Activated B cell treated with CpG ODN at 0.5 μM for 24 hours (primary cell): ENCODE results near the gene CRYL1. TPM values are rescaled to one million over a fixed set of nuclear protein-coding genes. Genes with fewer than 3 reads are reported as not detected.

Experiments
- ATAC-seq: fragments of 200-7000 bp; cut with Tn5 transposase; one replicate; pipeline ENCODE4 v1.10.0; 2021; ENCODE audit warnings: low read depth, mild to moderate bottlenecking, moderate library complexity
- CTCF ChIA-PET: fragments of 350-600 bp; sonication (Branson Sonifier 250); formaldehyde crosslinking; loops from one replicate; lab custom pipeline; 2021; ENCODE audit warnings: antibody characterized with exemption; lab: Charles Lee
- POLR2A ChIA-PET: fragments of 350-600 bp; sonication (Branson Sonifier 250); formaldehyde crosslinking; loops from one replicate; lab custom pipeline; 2021; ENCODE audit warnings: antibody characterized with exemption; lab: Charles Lee
- DNase-seq: peaks from one replicate; pipeline ENCODE4 v3.0.0; 2022
- H3K27ac Mint-ChIP-seq: one replicate; pipeline ENCODE4 v1.8.0; 2020; ENCODE audit warnings: mixed read lengths
- H3K27me3 Mint-ChIP-seq: one replicate; pipeline ENCODE4 v1.8.0; 2021; ENCODE audit warnings: mixed read lengths
- H3K36me3 Mint-ChIP-seq: one replicate; pipeline ENCODE4 v1.8.0; 2021; ENCODE audit warnings: low read depth, mixed read lengths
- H3K4me1 Mint-ChIP-seq: one replicate; pipeline ENCODE4 v1.8.0; 2021; ENCODE audit warnings: mixed read lengths
- H3K4me3 Mint-ChIP-seq: one replicate; pipeline ENCODE4 v1.8.0; 2020; ENCODE audit warnings: mild to moderate bottlenecking, mixed read lengths
- H3K9me3 Mint-ChIP-seq: one replicate; pipeline ENCODE4 v1.8.0; 2020; ENCODE audit warnings: mixed read lengths
- intact Hi-C: fragments of 100-400 bp; cut with micrococcal nuclease; formaldehyde crosslinking; loops from one replicate; pipeline ENCODE4 v1.15.1; 2024
- total RNA-seq: library from RNA; stranded (reverse); gene quantifications from 2 replicates; pipeline ENCODE4 v1.2.3, GENCODE V29; 2022
- TF ChIP-seq, protein P1 (sequence below): fragments of 200-600 bp; IDR thresholded peaks from one replicate; pipeline ENCODE4 v1.8.0; 2022; ENCODE audit warnings: antibody characterized with exemption, mild to moderate bottlenecking

CRYL1 gene
- total RNA-seq, 1 donor from 2014 or later: 9.6 TPM

DNA sequence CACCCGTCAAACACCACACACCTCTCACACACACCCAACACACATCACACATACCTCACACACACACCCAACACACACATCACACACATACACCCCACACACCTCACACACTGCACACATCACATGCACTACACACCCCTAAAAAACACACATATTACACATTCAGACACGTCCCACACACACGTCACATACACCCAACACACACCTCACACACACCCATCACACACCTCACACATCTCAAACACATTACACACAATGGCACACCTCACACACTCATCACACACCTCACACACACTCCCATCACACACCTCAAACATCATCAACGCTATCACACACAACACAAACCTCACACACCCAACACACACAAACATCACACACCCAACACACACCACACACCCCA is 133.1 kb downstream of the CRYL1 start:
- intact Hi-C loops: no loop called here
- ATAC-seq (no peak), DNase-seq (no peak)
- CTCF ChIA-PET: no interaction called here
- POLR2A ChIA-PET: no interaction called here
- Mint-ChIP-seq H3K4me1 (no peaks in the 10 kb centered on the region), H3K9me3 (peaks cover 2% of the 10 kb centered on the region), H3K36me3 (no peaks in the 10 kb centered on the region), H3K27ac (no peak overlapping the region), H3K4me3 (no peak overlapping the region), H3K27me3 (no peaks in the 10 kb centered on the region)
- TF ChIP-seq, protein P1, sequence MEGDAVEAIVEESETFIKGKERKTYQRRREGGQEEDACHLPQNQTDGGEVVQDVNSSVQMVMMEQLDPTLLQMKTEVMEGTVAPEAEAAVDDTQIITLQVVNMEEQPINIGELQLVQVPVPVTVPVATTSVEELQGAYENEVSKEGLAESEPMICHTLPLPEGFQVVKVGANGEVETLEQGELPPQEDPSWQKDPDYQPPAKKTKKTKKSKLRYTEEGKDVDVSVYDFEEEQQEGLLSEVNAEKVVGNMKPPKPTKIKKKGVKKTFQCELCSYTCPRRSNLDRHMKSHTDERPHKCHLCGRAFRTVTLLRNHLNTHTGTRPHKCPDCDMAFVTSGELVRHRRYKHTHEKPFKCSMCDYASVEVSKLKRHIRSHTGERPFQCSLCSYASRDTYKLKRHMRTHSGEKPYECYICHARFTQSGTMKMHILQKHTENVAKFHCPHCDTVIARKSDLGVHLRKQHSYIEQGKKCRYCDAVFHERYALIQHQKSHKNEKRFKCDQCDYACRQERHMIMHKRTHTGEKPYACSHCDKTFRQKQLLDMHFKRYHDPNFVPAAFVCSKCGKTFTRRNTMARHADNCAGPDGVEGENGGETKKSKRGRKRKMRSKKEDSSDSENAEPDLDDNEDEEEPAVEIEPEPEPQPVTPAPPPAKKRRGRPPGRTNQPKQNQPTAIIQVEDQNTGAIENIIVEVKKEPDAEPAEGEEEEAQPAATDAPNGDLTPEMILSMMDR: no peak

DNA sequence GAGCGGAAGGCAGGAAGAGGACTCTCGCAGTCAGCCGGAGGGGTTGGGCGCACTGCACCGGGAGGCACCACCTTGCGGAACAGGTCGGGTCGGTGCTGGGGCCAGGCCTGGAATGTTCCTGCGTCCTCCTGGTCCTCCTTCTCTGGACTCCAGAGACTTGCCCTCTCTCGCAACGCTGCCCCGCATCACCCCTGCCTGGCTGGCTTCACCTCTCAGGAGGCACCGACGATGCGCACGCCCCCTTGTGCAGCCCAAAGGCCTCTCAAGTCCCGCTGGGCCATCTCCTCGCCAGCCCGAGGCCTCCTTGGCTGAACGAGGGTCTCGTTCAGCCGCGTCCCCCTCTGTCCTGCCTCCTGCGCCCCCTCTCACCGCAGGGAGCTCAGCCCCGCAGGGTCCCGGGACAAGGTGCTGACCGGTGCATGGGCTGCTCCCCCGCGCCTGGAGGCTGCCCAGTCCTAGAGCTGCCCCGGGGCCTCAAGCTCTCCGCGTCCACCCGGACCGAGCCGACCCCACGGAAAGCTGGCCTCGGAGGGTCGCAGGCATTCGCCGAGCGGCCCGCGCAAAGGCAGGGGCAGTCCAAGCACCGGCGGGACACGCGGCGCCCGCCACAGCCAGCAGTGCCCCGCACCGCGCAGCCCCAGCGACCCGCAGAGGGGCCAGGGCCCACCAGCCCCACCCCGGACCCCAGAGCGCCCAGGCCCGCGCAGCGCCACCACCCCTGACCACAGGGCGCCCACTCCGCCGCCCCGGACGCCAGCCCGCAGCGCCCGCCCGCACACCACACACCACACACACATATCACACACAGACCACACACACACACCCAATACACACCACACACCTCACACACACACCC is 133.8 kb downstream of the CRYL1 start:
- Mint-ChIP-seq H3K4me3 (no peak overlapping the region), H3K36me3 (no peaks in the 10 kb centered on the region), H3K4me1 (no peaks in the 10 kb centered on the region), H3K27me3 (no peaks in the 10 kb centered on the region), H3K27ac (no peak overlapping the region), H3K9me3 (peaks cover 2% of the 10 kb centered on the region)
- no peak for ATAC-seq
- ChIA-PET CTCF (no interaction called here), POLR2A (no interaction called here)
- TF ChIP-seq, protein P1: no peak
- DNase-seq: no peak
- intact Hi-C loops: no loop called here

DNA sequence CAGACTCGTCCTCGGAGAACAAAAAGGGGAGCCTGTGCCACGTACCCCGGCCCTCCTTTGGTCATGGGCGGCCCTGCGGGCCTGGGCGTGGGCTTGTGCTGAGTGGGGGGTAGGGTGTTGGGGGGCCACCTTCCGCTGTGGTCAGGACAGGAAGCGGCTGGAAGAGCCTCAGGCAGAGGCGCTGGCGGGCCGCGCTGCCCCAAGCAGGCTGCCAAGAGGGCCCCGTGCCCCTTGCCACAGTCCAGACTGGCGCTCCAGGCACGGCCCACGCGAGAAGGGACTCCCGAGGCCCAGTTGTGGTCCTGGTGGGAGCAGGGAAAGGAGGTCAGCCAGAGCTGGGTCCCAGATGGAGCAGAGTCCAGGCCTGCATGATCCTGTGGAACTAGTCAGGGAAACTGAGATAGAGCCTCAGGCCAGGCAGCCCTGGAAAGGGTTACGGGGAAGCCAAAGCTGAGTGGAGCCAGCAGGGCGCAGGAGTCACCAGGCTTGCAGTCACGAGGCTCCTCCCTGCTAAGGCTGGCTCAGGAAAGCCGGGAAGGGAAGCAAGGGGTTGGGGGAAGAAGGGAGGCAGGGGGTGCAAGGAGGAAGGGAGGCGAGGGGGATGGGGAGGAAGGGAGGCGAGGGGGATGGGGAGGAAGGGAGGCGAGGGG is 135.0 kb downstream of the CRYL1 start:
- POLR2A ChIA-PET: no interaction called here
- no peak for ATAC-seq

DNA sequence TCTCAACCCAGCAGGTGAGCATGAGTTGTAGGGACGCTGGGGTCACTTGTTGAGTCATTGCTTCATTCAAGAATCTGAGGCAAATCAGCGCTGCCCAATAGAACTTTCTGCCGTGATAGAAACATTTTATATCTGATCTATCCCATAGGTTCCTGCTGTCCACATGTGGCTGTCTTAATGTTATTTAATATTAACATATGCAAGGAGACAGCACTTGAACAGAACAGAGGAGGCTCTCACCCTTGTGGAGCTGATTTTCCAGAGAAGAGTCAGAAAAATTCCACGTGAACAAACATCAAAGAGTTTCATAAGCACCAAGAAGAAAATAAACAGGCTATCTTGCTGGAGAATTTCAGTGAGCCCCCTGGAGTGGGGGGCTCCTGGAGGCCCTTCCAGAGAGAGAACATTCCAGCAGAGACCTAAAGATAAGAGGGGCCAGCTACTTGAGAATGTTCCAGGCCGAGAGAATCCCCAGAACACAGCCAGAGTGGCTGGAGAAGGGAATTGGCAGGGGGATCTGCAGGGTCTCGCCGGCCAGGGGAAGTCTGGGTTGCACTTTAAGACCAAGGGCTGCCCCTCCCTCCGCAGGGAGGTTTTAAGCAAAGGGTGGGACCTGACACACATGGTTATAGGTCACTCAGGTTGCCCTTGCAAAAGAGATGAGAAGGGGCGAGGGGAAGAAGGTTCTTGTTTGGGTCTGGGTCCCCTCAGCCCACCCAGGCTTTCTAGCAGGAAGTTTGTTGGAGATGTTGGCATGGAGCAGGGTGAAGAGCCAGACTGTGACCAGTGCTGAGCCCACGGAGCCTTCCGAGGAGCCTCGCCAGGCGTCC is 135.7 kb downstream of the CRYL1 start:
- H3K27ac Mint-ChIP-seq: no peak overlapping the region
- POLR2A ChIA-PET: no interaction called here
- no peaks in the 10 kb centered on the region for H3K36me3 Mint-ChIP-seq
- TF ChIP-seq, protein P1: no peak
- no peaks in the 10 kb centered on the region for H3K4me1 Mint-ChIP-seq
- intact Hi-C loops: no loop called here
- CTCF ChIA-PET: no interaction called here
- H3K9me3 Mint-ChIP-seq: peaks cover 2% of the 10 kb centered on the region
- no peak for ATAC-seq
- H3K27me3 Mint-ChIP-seq: no peaks in the 10 kb centered on the region
- H3K4me3 Mint-ChIP-seq: no peak overlapping the region
- no peak for DNase-seq

More for the DNA sequence above, 135.0 kb downstream of the CRYL1 start:
- H3K4me1 Mint-ChIP-seq: no peaks in the 10 kb centered on the region
- intact Hi-C loops: no loop called here
- H3K36me3 Mint-ChIP-seq: no peaks in the 10 kb centered on the region
- DNase-seq: no peak
- CTCF ChIA-PET: no interaction called here
- no peak overlapping the region for H3K4me3 Mint-ChIP-seq
- no peak overlapping the region for H3K27ac Mint-ChIP-seq
- no peaks in the 10 kb centered on the region for H3K27me3 Mint-ChIP-seq
- TF ChIP-seq, protein P1: no peak
- H3K9me3 Mint-ChIP-seq: peaks cover 2% of the 10 kb centered on the region

DNA sequence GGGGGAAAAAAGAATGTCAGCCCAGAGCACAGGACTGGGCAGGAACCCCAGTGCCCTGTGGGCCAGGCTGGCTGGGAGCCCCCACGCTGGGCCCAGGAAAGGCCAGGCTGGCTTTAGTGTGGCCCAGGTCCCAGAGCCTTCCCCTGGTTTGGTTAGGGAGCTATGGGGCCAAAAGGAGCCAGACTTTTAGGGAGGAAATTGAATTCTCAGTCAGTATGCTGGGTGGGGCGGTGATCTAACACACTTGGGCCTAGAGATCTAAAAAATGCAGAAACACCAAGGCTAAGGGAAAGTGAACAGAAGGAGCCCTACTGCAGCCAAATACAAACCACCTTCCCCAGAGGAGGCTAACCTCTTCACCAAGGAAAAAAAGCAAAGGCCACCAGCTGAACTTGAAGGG is 137.5 kb downstream of the CRYL1 start:
- intact Hi-C loops: no loop called here
- CTCF ChIA-PET: no interaction called here
- Mint-ChIP-seq H3K36me3 (no peaks in the 10 kb centered on the region), H3K4me3 (no peak overlapping the region), H3K27me3 (peaks cover 2% of the 10 kb centered on the region), H3K27ac (no peak overlapping the region), H3K9me3 (peaks cover 2% of the 10 kb centered on the region), H3K4me1 (no peaks in the 10 kb centered on the region)
- DNase-seq (no peak), ATAC-seq (no peak)
- POLR2A ChIA-PET: no interaction called here
- TF ChIP-seq, protein P1: no peak
